ENCODE results near the gene EPHA4. TPM values are rescaled to one million over a fixed set of nuclear protein-coding genes. Genes with fewer than 3 reads are reported as not detected.

EPHA4 gene
- total and polyA plus RNA-seq, 2 donors (not counting 1 experiment from before 2014, with no cell fraction given) = 9.6 to 21.0 TPM

- Histone ChIP-seq H3K4me3 (replicated peaks in 1 of 4; ENCODE audit: control extremely low read depth in 1 of 4, insufficient read depth in 1 of 4, low read depth in 3 of 4, low read length in 4 of 4) (no peak overlapping the region), H3K4me1 (ENCODE audit: control insufficient read depth, extremely low read depth, insufficient read depth, low read length) (no peaks in the 10 kb centered on the region), H3K9ac (ENCODE audit: insufficient read depth, low read length) (no peak overlapping the region), H4K20me1 (ENCODE audit: control insufficient read depth, extremely low read depth, insufficient read depth, low read length) (no peaks in the 10 kb centered on the region), H3K27me3 (ENCODE audit: control insufficient read depth, insufficient read depth, low read length) (no peaks in the 10 kb centered on the region), H3K9me3 (ENCODE audit: control insufficient read depth, insufficient read depth, low read depth, low read length) (no peaks in the 10 kb centered on the region), H3K4me2 (ENCODE audit: extremely low read depth, insufficient read depth, low read length) (no peak overlapping the region), H2AFZ (ENCODE audit: low read length) (no peak overlapping the region), H3K36me3 (ENCODE audit: control insufficient read depth, insufficient read depth, low read length) (no peaks in the 10 kb centered on the region), H3K27ac (ENCODE audit: insufficient read depth, low read length) (no peak overlapping the region), H3K79me2 (ENCODE audit: control insufficient read depth, insufficient read depth, low read length) (no peaks in the 10 kb centered on the region)
- no peak for TF ChIP-seq CTCF (conservative IDR thresholded peaks at IDR 0.05 in 1 of 2, IDR thresholded peaks at IDR 0.05 in 1 of 2; ENCODE audit: low read depth in 1 of 2, low read length in 2 of 2)
- TF ChIP-seq EZH2 (IDR thresholded peaks at IDR 0.05; ENCODE audit: low read length, missing control alignments) = no peak
- no peak for DNase-seq (ENCODE audit: low read depth in 2 of 2)
Measured at GRCh38 chr2:221389904-221390303, 182.2 kb downstream of the EPHA4 start.

GRCh38 chr2:221389421-221389820 lies 182.7 kb downstream of the EPHA4 start:
- Histone ChIP-seq H3K9me3 (ENCODE audit: control insufficient read depth, insufficient read depth, low read depth, low read length) (no peaks in the 10 kb centered on the region), H3K4me3 (replicated peaks in 1 of 4; ENCODE audit: control extremely low read depth in 1 of 4, insufficient read depth in 1 of 4, low read depth in 3 of 4, low read length in 4 of 4) (no peak overlapping the region), H3K27me3 (ENCODE audit: control insufficient read depth, insufficient read depth, low read length) (no peaks in the 10 kb centered on the region), H3K79me2 (ENCODE audit: control insufficient read depth, insufficient read depth, low read length) (no peaks in the 10 kb centered on the region), H2AFZ (ENCODE audit: low read length) (no peak overlapping the region), H3K4me1 (ENCODE audit: control insufficient read depth, extremely low read depth, insufficient read depth, low read length) (no peaks in the 10 kb centered on the region), H3K4me2 (ENCODE audit: extremely low read depth, insufficient read depth, low read length) (no peak overlapping the region), H4K20me1 (ENCODE audit: control insufficient read depth, extremely low read depth, insufficient read depth, low read length) (no peaks in the 10 kb centered on the region), H3K36me3 (ENCODE audit: control insufficient read depth, insufficient read depth, low read length) (no peaks in the 10 kb centered on the region), H3K27ac (ENCODE audit: insufficient read depth, low read length) (no peak overlapping the region), H3K9ac (ENCODE audit: insufficient read depth, low read length) (no peak overlapping the region)
- no peak for DNase-seq (ENCODE audit: low read depth in 2 of 2)
- TF ChIP-seq CTCF (conservative IDR thresholded peaks at IDR 0.05 in 1 of 2, IDR thresholded peaks at IDR 0.05 in 1 of 2; ENCODE audit: low read depth in 1 of 2, low read length in 2 of 2) (no peak), EZH2 (IDR thresholded peaks at IDR 0.05; ENCODE audit: low read length, missing control alignments) (no peak)

GRCh38 chr2:221388891-221389290 lies 183.2 kb downstream of the EPHA4 start:
- no peaks in the 10 kb centered on the region for H3K79me2 ChIP-seq (ENCODE audit: control insufficient read depth, insufficient read depth, low read length)
- H3K36me3 ChIP-seq (ENCODE audit: control insufficient read depth, insufficient read depth, low read length) = no peaks in the 10 kb centered on the region
- no peak overlapping the region for H2AFZ ChIP-seq (ENCODE audit: low read length)
- no peak overlapping the region for H3K4me2 ChIP-seq (ENCODE audit: extremely low read depth, insufficient read depth, low read length)
- TF ChIP-seq EZH2 (IDR thresholded peaks at IDR 0.05; ENCODE audit: low read length, missing control alignments) = no peak
- TF ChIP-seq CTCF (conservative IDR thresholded peaks at IDR 0.05 in 1 of 2, IDR thresholded peaks at IDR 0.05 in 1 of 2; ENCODE audit: low read depth in 1 of 2, low read length in 2 of 2) = no peak
- H4K20me1 ChIP-seq (ENCODE audit: control insufficient read depth, extremely low read depth, insufficient read depth, low read length) = no peaks in the 10 kb centered on the region
- no peaks in the 10 kb centered on the region for H3K9me3 ChIP-seq (ENCODE audit: control insufficient read depth, insufficient read depth, low read depth, low read length)
- H3K4me1 ChIP-seq (ENCODE audit: control insufficient read depth, extremely low read depth, insufficient read depth, low read length) = no peaks in the 10 kb centered on the region
- no peak overlapping the region for H3K9ac ChIP-seq (ENCODE audit: insufficient read depth, low read length)
- no peak overlapping the region for H3K4me3 ChIP-seq (replicated peaks in 1 of 4; ENCODE audit: control extremely low read depth in 1 of 4, insufficient read depth in 1 of 4, low read depth in 3 of 4, low read length in 4 of 4)
- no peak for DNase-seq (ENCODE audit: low read depth in 2 of 2)
- no peaks in the 10 kb centered on the region for H3K27me3 ChIP-seq (ENCODE audit: control insufficient read depth, insufficient read depth, low read length)
- H3K27ac ChIP-seq (ENCODE audit: insufficient read depth, low read length) = no peak overlapping the region

Measured in fibroblast of lung (primary cell).